GM12892 (cell line): ENCODE measurements around the gene ZC3H6.

Experiments
- POLR2A ChIP-seq: IDR thresholded peaks from 2 replicates; pipeline ENCODE4 v1.6.1; 2011; ENCODE audit warnings: low read depth, low read length, control low read depth
- POLR2AphosphoS5 ChIP-seq: IDR thresholded peaks from 2 replicates; pipeline ENCODE4 v1.6.1; 2011; ENCODE audit warnings: low read depth, low read length, control low read depth

GRCh38 chr2:112253261-112253815 lies 22.1 kb upstream of the ZC3H6 start:
- TF ChIP-seq POLR2AphosphoS5 = no peak
- TF ChIP-seq POLR2A = no peak
